Measurements from ENCODE around the gene TCF7L2.

Gene TCF7L2

GRCh38 chr10:113000442-113000841 lies 50.4 kb downstream of the TCF7L2 start:
- DNase-seq (ENCODE audit: low spot score) = no peak

- no peak for DNase-seq (ENCODE audit: low spot score)
Observed at GRCh38 chr10:113000876-113001598, 51.0 kb downstream of the TCF7L2 start.

- no peak for DNase-seq (ENCODE audit: low spot score)
Observed at GRCh38 chr10:113001599-113002448, 51.8 kb downstream of the TCF7L2 start.

GRCh38 chr10:113002449-113002777 lies 52.4 kb downstream of the TCF7L2 start:
- peak; percentile 54 for DNase-seq (ENCODE audit: low spot score)

GRCh38 chr10:113003052-113003451 lies 53.0 kb downstream of the TCF7L2 start:
- DNase-seq (ENCODE audit: low spot score) = peak; percentile 89

- no peak for DNase-seq (ENCODE audit: low spot score)
Observed at GRCh38 chr10:113004069-113004618, 54.1 kb downstream of the TCF7L2 start.

- DNase-seq (ENCODE audit: low spot score) = no peak
Observed at GRCh38 chr10:113005380-113005779, 55.3 kb downstream of the TCF7L2 start.

GRCh38 chr10:113006656-113007342 lies 56.8 kb downstream of the TCF7L2 start:
- DNase-seq (ENCODE audit: low spot score) = no peak

- DNase-seq (ENCODE audit: low spot score) = no peak
Observed at GRCh38 chr10:113007343-113007771, 57.3 kb downstream of the TCF7L2 start.

- DNase-seq (ENCODE audit: low spot score) = no peak
Observed at GRCh38 chr10:113007821-113008220, 57.8 kb downstream of the TCF7L2 start.

- no peak for DNase-seq (ENCODE audit: low spot score)
Observed at GRCh38 chr10:113011592-113012374, 61.7 kb downstream of the TCF7L2 start.

GRCh38 chr10:113015201-113015600 lies 65.2 kb downstream of the TCF7L2 start:
- no peak for DNase-seq (ENCODE audit: low spot score)

- no peak for DNase-seq (ENCODE audit: low spot score)
Observed at GRCh38 chr10:113017376-113017775, 67.3 kb downstream of the TCF7L2 start.

- DNase-seq (ENCODE audit: low spot score) = no peak
Observed at GRCh38 chr10:113018034-113018433, 68.0 kb downstream of the TCF7L2 start.

GRCh38 chr10:113019096-113019495 lies 69.0 kb downstream of the TCF7L2 start:
- no peak for DNase-seq (ENCODE audit: low spot score)

- no peak for DNase-seq (ENCODE audit: low spot score)
Observed at GRCh38 chr10:113019692-113020474, 69.8 kb downstream of the TCF7L2 start.

- DNase-seq (ENCODE audit: low spot score) = no peak
Observed at GRCh38 chr10:113020475-113020753, 70.4 kb downstream of the TCF7L2 start.

- peak; percentile 39 for DNase-seq (ENCODE audit: low spot score)
Observed at GRCh38 chr10:113020838-113021237, 70.8 kb downstream of the TCF7L2 start.

GRCh38 chr10:113021268-113022040 lies 71.4 kb downstream of the TCF7L2 start:
- peak; percentile 49 for DNase-seq (ENCODE audit: low spot score)

GRCh38 chr10:113022265-113022664 lies 72.2 kb downstream of the TCF7L2 start:
- no peak for DNase-seq (ENCODE audit: low spot score)
